Esophagus squamous epithelium (tissue), 5 donors: Measurements from ENCODE around the gene PROSER2. TPM values are rescaled to one million over a fixed set of nuclear protein-coding genes. Genes with fewer than 3 reads are reported as not detected.

Experiments
- DNase-seq: peaks from one replicate; lab custom pipeline; 2025; lab: John Stamatoyannopoulos, UW
- H3K27ac ChIP-seq, 4 donors: fragments of 200-600 bp; sonication (generic); one replicate each; pipeline ENCODE4 v1.5.1; 2016 to 2019; ENCODE audit warnings: mild to moderate bottlenecking in 1 of 4
- H3K27me3 ChIP-seq, 4 donors: fragments of 200-600 bp; sonication (generic); 1 replicate in 3 of 4; 2 replicates in 1 of 4; pipeline versions ENCODE4 v1.5.1 to v1.6.0; 2017 to 2021; ENCODE audit warnings: antibody characterized with exemption in 1 of 4
- H3K36me3 ChIP-seq, 3 donors: fragments of 200-600 bp; sonication (generic); one replicate each; pipeline ENCODE4 v1.5.1; 2016 to 2019
- H3K4me1 ChIP-seq, 3 donors: fragments of 200-600 bp; sonication (generic); one replicate each; pipeline ENCODE4 v1.5.1; 2017 to 2019
- H3K4me3 ChIP-seq, 4 donors: fragments of 200-600 bp; sonication (generic); 1 replicate in 3 of 4; 2 replicates in 1 of 4; pipeline ENCODE4 v1.5.1; 2016 to 2019; ENCODE audit warnings: mild to moderate bottlenecking in 2 of 4, moderate library complexity in 1 of 4
- H3K9me3 ChIP-seq, 3 donors: fragments of 200-600 bp; sonication (generic); one replicate each; pipeline ENCODE4 v1.5.1; 2016 to 2019
- POLR2A ChIP-seq, 4 donors: fragments of 450-650 bp; IDR thresholded peaks; one replicate each; pipeline ENCODE4 v1.6.1; 2017; ENCODE audit warnings: antibody characterized with exemption in 4 of 4, mild to moderate bottlenecking in 4 of 4, moderate library complexity in 3 of 4
- WGBS, 2 donors: methylation state at CpG; one replicate each; pipeline ENCODE4 v1.1.5; 2018; 5-methylcytosine and 5-hydroxymethylcytosine counted together
- intact Hi-C: fragments of 100-400 bp; cut with DNase I; formaldehyde crosslinking; loops from one replicate; pipeline ENCODE4 v1.15.0; 2022
- total RNA-seq, 4 donors: library from RNA; depleted of rRNA; stranded (reverse); fragments of >200 nt; gene quantifications; one replicate each; pipeline ENCODE4 v1.1.0, GENCODE V29; 2016
- TF ChIP-seq, protein P1 (sequence below), 6 experiments: fragments of 450-650 bp in 4 of 6; fragments of 200-600 bp in 2 of 6; sonication (generic) in 2 of 6; IDR thresholded peaks; one replicate each; pipeline ENCODE4 v1.5.1; 2016 to 2019; ENCODE audit warnings: antibody characterized with exemption in 6 of 6, mild to moderate bottlenecking in 4 of 6, moderate library complexity in 4 of 6
- donor health status: DM: yes; HTN: yes; CAD: no.

Gene PROSER2
- total RNA-seq, 4 donors from 2014 or later = 6.4 to 15.5 (median 11.1) TPM

DNA sequence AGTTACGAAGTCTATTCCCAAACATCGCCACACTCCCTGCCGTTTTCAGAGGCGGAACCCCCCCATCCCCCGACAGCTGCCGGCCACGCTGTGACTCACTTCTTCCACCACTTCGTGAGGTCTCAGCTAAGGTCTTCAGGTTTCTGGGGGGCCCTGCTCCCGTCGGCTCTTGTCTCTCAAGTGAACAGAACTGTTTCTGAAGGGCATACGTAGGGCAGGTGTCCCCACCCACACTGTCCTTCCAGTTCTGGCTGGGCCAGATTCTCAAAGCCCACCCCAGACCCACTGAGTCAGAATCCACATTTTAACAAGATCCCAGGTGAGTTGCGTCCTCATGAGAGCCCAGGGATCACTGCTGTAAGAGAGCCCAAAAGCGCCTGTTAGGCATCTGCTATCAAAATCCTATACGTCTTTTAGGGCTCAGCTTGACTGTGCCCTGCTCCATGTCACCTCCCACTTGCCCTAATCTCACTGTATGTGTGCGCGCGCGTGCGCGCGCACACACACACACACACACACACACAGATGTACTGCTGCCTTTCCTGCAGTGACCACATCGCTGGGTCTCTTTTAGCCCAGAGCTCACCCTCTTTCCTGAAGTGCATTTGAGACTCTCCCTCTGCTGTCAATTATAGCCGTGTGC lies 78.8 kb downstream of the PROSER2 start:
- Histone ChIP-seq H3K4me3 (no peak overlapping the region), H3K27ac (no peak overlapping the region), H3K4me1 (no peaks in the 10 kb centered on the region), H3K9me3 (no peaks in the 10 kb centered on the region), H3K36me3 (no peaks in the 10 kb centered on the region), H3K27me3 (no peaks in the 10 kb centered on the region)
- no peak for DNase-seq
- 78 to 80% methylated on average over 20 to 21 of the region's 23 CpGs for WGBS, 2 donors
- TF ChIP-seq POLR2A (IDR thresholded peaks at IDR 0.05) = no peak
- TF ChIP-seq, protein P1, sequence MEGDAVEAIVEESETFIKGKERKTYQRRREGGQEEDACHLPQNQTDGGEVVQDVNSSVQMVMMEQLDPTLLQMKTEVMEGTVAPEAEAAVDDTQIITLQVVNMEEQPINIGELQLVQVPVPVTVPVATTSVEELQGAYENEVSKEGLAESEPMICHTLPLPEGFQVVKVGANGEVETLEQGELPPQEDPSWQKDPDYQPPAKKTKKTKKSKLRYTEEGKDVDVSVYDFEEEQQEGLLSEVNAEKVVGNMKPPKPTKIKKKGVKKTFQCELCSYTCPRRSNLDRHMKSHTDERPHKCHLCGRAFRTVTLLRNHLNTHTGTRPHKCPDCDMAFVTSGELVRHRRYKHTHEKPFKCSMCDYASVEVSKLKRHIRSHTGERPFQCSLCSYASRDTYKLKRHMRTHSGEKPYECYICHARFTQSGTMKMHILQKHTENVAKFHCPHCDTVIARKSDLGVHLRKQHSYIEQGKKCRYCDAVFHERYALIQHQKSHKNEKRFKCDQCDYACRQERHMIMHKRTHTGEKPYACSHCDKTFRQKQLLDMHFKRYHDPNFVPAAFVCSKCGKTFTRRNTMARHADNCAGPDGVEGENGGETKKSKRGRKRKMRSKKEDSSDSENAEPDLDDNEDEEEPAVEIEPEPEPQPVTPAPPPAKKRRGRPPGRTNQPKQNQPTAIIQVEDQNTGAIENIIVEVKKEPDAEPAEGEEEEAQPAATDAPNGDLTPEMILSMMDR (IDR thresholded peaks at IDR 0.05) = no peak
- intact Hi-C loops = no loop called here

DNA sequence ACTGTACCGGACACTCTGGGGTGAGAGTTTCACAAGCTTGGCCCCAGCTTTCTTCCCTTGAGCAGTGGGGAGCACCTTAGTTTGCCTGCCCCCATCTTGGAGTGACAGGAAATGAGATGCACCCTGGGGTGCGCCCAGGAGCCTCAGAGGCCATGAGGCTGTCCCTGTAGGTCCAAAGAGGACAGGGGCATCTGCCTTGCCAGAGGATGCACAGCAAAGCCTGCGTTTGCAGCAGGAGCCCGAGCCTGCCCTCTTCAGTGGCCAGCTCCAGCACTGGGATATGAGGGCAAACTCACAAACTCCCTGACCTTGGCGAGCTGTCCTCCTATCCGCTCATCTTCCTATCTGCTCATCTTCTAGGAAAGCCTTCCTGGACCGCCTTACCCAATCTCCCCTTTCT lies 79.5 kb downstream of the PROSER2 start:
- no peak for TF ChIP-seq POLR2A (IDR thresholded peaks at IDR 0.05)
- TF ChIP-seq, protein P1 (IDR thresholded peaks at IDR 0.05) = no peak
- 85 to 91% methylated on average over 6 of the region's 7 CpGs for WGBS, 2 donors

DNA sequence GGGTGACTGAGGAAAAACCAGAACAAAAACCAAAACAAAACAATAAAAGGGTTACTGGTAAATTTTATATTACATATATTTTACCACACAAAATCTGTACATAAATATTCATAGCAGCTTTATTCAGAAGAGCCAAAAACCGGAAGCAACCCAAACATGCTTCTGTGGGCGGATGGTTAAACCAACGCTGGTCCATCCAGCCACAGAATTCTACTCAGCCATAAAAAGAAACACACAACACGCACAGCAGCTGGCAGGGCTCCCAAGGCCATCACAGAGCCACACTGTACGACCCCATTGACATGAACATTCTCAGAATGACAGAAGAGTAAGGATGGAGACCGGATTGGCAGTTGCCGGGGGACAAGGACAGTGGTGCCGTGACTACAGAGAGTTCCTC lies 83.6 kb downstream of the PROSER2 start:
- WGBS, 2 donors = 64 to 74% methylated on average over 8 of the region's 8 CpGs
- Histone ChIP-seq H3K36me3 (no peaks in the 10 kb centered on the region), H3K4me3 (no peak overlapping the region), H3K4me1 (no peaks in the 10 kb centered on the region), H3K27ac (no peak overlapping the region), H3K27me3 (no peaks in the 10 kb centered on the region), H3K9me3 (no peaks in the 10 kb centered on the region)
- TF ChIP-seq, protein P1 (IDR thresholded peaks at IDR 0.05) = no peak
- TF ChIP-seq POLR2A (IDR thresholded peaks at IDR 0.05) = no peak
- intact Hi-C loops = no loop called here
- DNase-seq = no peak

More for the DNA sequence above, 79.5 kb downstream of the PROSER2 start:
- Histone ChIP-seq H3K4me3 (no peak overlapping the region), H3K9me3 (no peaks in the 10 kb centered on the region), H3K27ac (no peak overlapping the region), H3K4me1 (no peaks in the 10 kb centered on the region), H3K27me3 (no peaks in the 10 kb centered on the region), H3K36me3 (no peaks in the 10 kb centered on the region)
- DNase-seq = no peak
- intact Hi-C loops = no loop called here

DNA sequence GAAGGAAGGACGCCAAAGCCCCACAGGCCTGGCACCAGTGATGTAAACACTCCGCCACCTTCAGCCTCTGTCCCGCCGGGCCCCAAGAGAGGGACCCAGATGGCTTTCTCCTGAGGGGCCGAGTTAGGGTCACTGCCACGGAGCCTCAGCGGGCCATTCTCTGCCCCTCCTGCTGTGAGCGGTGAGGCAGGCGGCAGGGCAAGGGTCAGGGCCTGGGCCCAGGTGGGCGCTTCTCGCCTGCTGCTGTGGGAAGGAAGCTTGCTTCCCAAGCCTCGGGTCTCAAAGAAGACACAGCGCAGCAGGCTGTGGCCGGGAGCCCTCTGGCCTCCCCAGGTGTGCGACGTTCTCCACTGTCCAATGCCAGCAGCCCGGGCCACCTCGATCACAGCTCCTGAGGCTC lies 84.8 kb downstream of the PROSER2 start:
- H3K27me3 ChIP-seq = no peaks in the 10 kb centered on the region
- H3K4me3 ChIP-seq = no peak overlapping the region
- intact Hi-C loops = no loop called here
- no peak overlapping the region for H3K27ac ChIP-seq
- H3K4me1 ChIP-seq = no peaks in the 10 kb centered on the region
- no peaks in the 10 kb centered on the region for H3K36me3 ChIP-seq
- DNase-seq = no peak
- H3K9me3 ChIP-seq = no peaks in the 10 kb centered on the region
- 86 to 90% methylated on average over 3 to 4 of the region's 18 CpGs for WGBS, 2 donors
- TF ChIP-seq, protein P1 (IDR thresholded peaks at IDR 0.05) = no peak
- TF ChIP-seq POLR2A (IDR thresholded peaks at IDR 0.05) = no peak

DNA sequence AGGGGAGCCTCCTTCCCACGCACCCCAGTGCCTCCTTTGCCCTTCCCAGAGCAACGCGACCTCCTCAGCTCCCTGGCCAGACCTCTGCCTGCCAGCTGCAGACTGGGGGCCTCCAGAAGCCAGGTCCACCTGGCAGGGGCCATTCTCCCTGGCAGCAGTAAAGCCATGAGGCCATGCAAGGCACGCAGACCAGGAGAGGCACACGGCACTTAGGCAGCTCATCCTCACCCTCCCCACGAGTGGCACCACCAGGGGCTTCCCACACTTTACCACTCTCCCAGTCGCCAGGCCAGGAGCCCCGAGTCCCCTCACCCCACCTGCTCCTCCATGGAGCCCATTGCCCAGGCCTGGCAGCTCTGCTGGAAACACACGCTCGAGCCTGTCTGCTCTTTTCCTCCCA lies 85.4 kb downstream of the PROSER2 start:
- Histone ChIP-seq H3K4me3 (no peak overlapping the region), H3K4me1 (no peaks in the 10 kb centered on the region), H3K9me3 (no peaks in the 10 kb centered on the region), H3K27ac (no peak overlapping the region), H3K27me3 (no peaks in the 10 kb centered on the region), H3K36me3 (no peaks in the 10 kb centered on the region)
- intact Hi-C loops = no loop called here
- TF ChIP-seq, protein P1 (IDR thresholded peaks at IDR 0.05) = no peak
- no peak for TF ChIP-seq POLR2A (IDR thresholded peaks at IDR 0.05)
- 79 to 90% methylated on average over 4 of the region's 10 CpGs for WGBS, 2 donors
- no peak for DNase-seq
